HL-60 (cell line): ENCODE data around the gene IQGAP3.

Source experiments
- DNase-seq, 2 experiments: peaks; one replicate each; pipeline ENCODE4 v3.0.0-alpha.2; 2010 to 2020; ENCODE audit warnings: low read depth in 1 of 2, low spot score in 1 of 2
- H3K27ac ChIP-seq: fragments of 250-450 bp; sonication (Bioruptor Pico); replicated peaks from 2 replicates; pipeline ENCODE4 v1.5.1; 2020; ENCODE audit warnings: mild to moderate bottlenecking, moderate library complexity
- H3K27me3 ChIP-seq: fragments of 250-450 bp; sonication (Bioruptor Pico); 2 replicates; pipeline ENCODE4 v1.5.1; 2021; ENCODE audit warnings: mild to moderate bottlenecking, moderate library complexity; ENCODE audit not compliant: insufficient read depth, poor library complexity, severe bottlenecking
- H3K4me3 ChIP-seq: replicated peaks from 2 replicates; pipeline ENCODE4 v1.5.1; 2011; ENCODE audit warnings: mild to moderate bottlenecking, control low read depth, low read length; ENCODE audit not compliant: insufficient read depth
- CTCF ChIP-seq: IDR thresholded peaks from one replicate; pipeline ENCODE4 v1.5.1; 2011; ENCODE audit warnings: low read length, control low read depth, inconsistent platforms; ENCODE audit not compliant: insufficient read depth
- GABPA ChIP-seq: IDR thresholded peaks from 2 replicates; pipeline ENCODE4 v1.6.1; 2012; ENCODE audit warnings: low read depth
- POLR2AphosphoS5 ChIP-seq: IDR thresholded peaks from 2 replicates; pipeline ENCODE4 v1.6.1; 2012; ENCODE audit warnings: low read depth
- REST ChIP-seq: IDR thresholded peaks from 2 replicates; pipeline ENCODE4 v1.6.1; 2012; ENCODE audit warnings: low read depth; ENCODE audit not compliant: insufficient replicate concordance
- SPI1 ChIP-seq: IDR thresholded peaks from 2 replicates; pipeline ENCODE4 v1.6.1; 2012; ENCODE audit warnings: low read depth, mild to moderate bottlenecking, borderline replicate concordance

Gene IQGAP3

GRCh38 chr1:156555715-156556114, 16.6 kb downstream of the IQGAP3 start:
- no peak for DNase-seq
- no peak for TF ChIP-seq SPI1
- TF ChIP-seq REST = no peak
- TF ChIP-seq GABPA = no peak
- no peak for TF ChIP-seq CTCF
- TF ChIP-seq POLR2AphosphoS5 = no peak
- no peaks in the 10 kb centered on the region for H3K27me3 ChIP-seq
- H3K4me3 ChIP-seq = no peak overlapping the region
- no peak overlapping the region for H3K27ac ChIP-seq

DNA sequence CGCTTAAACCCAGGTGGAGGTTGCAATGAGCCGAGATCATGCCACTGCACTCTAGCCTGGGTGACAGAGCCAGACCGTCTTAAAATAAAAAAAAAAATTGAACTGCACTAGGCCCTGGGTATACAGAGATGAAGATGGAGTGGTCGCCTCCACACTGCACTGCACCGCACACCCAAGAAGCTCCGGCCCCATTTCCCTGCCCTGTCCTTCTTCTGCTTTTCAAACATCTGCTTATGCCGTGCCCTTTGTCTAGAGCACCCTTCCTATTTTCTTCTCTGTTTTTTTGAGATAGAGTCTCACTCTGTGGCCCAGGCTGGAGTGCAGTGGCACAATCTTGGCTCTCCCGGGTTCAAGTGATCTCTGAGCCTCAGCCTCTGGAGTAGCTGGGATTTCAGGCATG, 17.4 kb downstream of the IQGAP3 start:
- no peak for DNase-seq
- Histone ChIP-seq H3K4me3 (no peak overlapping the region), H3K27ac (no peak overlapping the region), H3K27me3 (no peaks in the 10 kb centered on the region)
- TF ChIP-seq POLR2AphosphoS5 (no peak), GABPA (no peak), CTCF (no peak), SPI1 (no peak), REST (no peak)

DNA sequence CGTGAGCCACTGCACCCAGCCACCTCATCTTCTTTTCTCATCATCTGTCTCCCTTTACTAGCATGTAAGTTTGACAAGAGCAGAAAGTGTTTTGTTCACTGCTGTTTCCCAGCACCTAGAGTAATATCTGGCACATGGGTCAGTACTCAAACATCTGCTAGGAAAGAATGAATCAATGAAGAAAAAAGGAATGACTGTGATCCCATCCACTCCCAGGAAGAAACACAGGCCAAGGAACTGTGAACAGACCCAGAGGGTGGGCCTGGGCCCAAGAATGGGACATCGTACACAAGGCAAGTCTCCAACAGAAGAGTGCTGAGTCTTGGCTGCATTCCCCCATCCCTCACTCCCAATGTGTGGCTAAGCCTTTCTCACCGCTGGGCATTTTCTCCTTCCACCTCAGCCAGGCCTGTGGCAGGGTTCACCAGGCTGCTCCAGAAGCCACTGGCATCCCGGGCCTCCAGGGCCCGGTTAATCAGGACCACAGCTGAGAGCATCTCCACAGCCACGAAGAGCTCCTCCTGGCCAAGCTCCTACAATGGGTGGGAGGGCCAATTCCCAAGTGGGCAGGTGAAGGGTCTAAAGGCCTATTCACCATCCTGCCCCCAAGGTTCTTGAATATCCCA, 18.4 kb downstream of the IQGAP3 start:
- TF ChIP-seq POLR2AphosphoS5 (no peak), SPI1 (no peak), REST (no peak), GABPA (no peak), CTCF (no peak)
- no peak for DNase-seq
- Histone ChIP-seq H3K4me3 (no peak overlapping the region), H3K27me3 (no peaks in the 10 kb centered on the region), H3K27ac (no peak overlapping the region)
